Spleen (tissue), 11 donors: ENCODE results near the gene IL22RA2. TPM values are rescaled to one million over a fixed set of nuclear protein-coding genes. Genes with fewer than 3 reads are reported as not detected.

Experiments
- DNase-seq: peaks from one replicate; pipeline ENCODE4 v3.0.0-alpha.2; 2020
- H3K27ac ChIP-seq, 8 donors: fragments of 200-600 bp; sonication (generic) in 7 of 8; 1 replicate in 4 of 8; 2 replicates in 4 of 8; pipeline versions ENCODE4 v1.5.0 to v1.8.0; 2016 to 2021; ENCODE audit warnings: inconsistent platforms in 4 of 8, mild to moderate bottlenecking in 4 of 8, moderate library complexity in 1 of 8
- H3K27me3 ChIP-seq, 7 donors: fragments of 200-600 bp; sonication (generic) in 6 of 7; replicated peaks in 1 of 7; 1 replicate in 4 of 7; 2 replicates in 3 of 7; pipeline versions ENCODE4 v1.5.0 to v1.8.0; 2016 to 2021; ENCODE audit warnings: inconsistent platforms in 3 of 7, mild to moderate bottlenecking in 1 of 7
- H3K36me3 ChIP-seq, 6 donors: fragments of 200-600 bp; sonication (generic) in 5 of 6; 1 replicate in 4 of 6; 2 replicates in 2 of 6; pipeline versions ENCODE4 v1.5.0 to v1.8.0; 2016 to 2021; ENCODE audit warnings: inconsistent platforms in 2 of 6
- H3K4me1 ChIP-seq, 6 donors: fragments of 200-600 bp; sonication (generic) in 5 of 6; 1 replicate in 3 of 6; 2 replicates in 3 of 6; pipeline versions ENCODE4 v1.5.0 to v1.8.0; 2016 to 2021; ENCODE audit warnings: inconsistent platforms in 3 of 6
- H3K4me3 ChIP-seq, 8 donors: fragments of 200-600 bp; sonication (generic) in 7 of 8; 1 replicate in 4 of 8; 2 replicates in 4 of 8; pipeline versions ENCODE4 v1.5.0 to v1.8.0; 2016 to 2021; ENCODE audit warnings: inconsistent platforms in 4 of 8, mild to moderate bottlenecking in 4 of 8, moderate library complexity in 2 of 8
- H3K9me3 ChIP-seq, 8 donors: fragments of 200-600 bp; sonication (generic) in 7 of 8; 1 replicate in 4 of 8; 2 replicates in 4 of 8; pipeline versions ENCODE4 v1.5.0 to v1.8.0; 2016 to 2021; ENCODE audit warnings: inconsistent platforms in 4 of 8
- POLR2AphosphoS5 ChIP-seq, 3 donors: sonication (generic); formaldehyde crosslinking; IDR thresholded peaks; one replicate each; pipeline ENCODE4 v1.5.1; 2017; ENCODE audit warnings: antibody characterized with exemption in 3 of 3
- WGBS, 5 donors: extraction: QIAGEN DNeasy Blood & Tissue Kit in 3 of 5; methylation state at CpG; one replicate each; pipeline versions ENCODE4 v1.1.5 to v1.1.7; 2013 to 2018; 5-methylcytosine and 5-hydroxymethylcytosine counted together
- intact Hi-C: fragments of 100-400 bp; cut with DNase I; formaldehyde crosslinking; loops from one replicate; pipeline ENCODE4 v1.15.0; 2023; ENCODE audit warnings: low total_unique reads
- polyA plus RNA-seq, 3 donors: library from polyadenylated mRNA; stranded (reverse); fragments of 200-250 nt; gene quantifications; one replicate each; pipeline ENCODE4 v1.2.1, GENCODE V29; 2013
- total RNA-seq, 7 donors: library from RNA; depleted of rRNA in 3 of 7; stranded (reverse); fragments of >200 nt in 3 of 7; fragmentation: NEBNext Ultra II Directional in 4 of 7; extraction: Animal tissue kit (Norgen Biotek cat#: 25700) in 4 of 7; gene quantifications; one replicate each; pipeline versions ENCODE4 v1.1.0 to v1.2.1, GENCODE V29; 2016 to 2021
- TF ChIP-seq, protein P1 (sequence below), 11 experiments: fragments of 200-600 bp in 7 of 11; fragments of 450-650 bp in 4 of 11; sonication (generic) in 4 of 11; IDR thresholded peaks in 8 of 11; conservative IDR thresholded peaks in 3 of 11; 1 replicate in 7 of 11; 2 replicates in 4 of 11; pipeline versions ENCODE4 v1.4.0 to v1.8.0; 2016 to 2021; ENCODE audit warnings: antibody characterized with exemption in 11 of 11, inconsistent platforms in 4 of 11, mild to moderate bottlenecking in 1 of 11
- donor health status: healthy with polysubstance abuse.
- donor health status: DM: no; HTN: no; CAD: no; lungs with moderate emphysema.
- donor health status: DM: no; HTN: no; CAD: no.
- donor health status: Bipolar disorder and iron deficiency.
- donor health status: healthy.
- donor health status: DM: no; HTN: no; CAD: no.
- donor health status: DM: yes; HTN: yes; CAD: no.

The IL22RA2 gene
- total and polyA plus RNA-seq, 10 donors: 0.06 to 2.1 (median 0.19) TPM; not detected in 5

GRCh38 chr6:137094411-137095008 lies 78.9 kb downstream of the IL22RA2 start:
- Histone ChIP-seq H3K4me3 (peak overlapping the region in 1 of 8 donors; percentile 21), H3K36me3 (no peaks in the 10 kb centered on the region), H3K9me3 (no peaks in the 10 kb centered on the region), H3K27ac (peak overlapping the region in 4 of 8 donors; percentile 2 to 61 (median 38)), H3K27me3 (no peaks in the 10 kb centered on the region), H3K4me1 (peaks cover 0 to 61% (median 21%) of the 10 kb centered on the region in 6 donors)
- TF ChIP-seq, protein P1, sequence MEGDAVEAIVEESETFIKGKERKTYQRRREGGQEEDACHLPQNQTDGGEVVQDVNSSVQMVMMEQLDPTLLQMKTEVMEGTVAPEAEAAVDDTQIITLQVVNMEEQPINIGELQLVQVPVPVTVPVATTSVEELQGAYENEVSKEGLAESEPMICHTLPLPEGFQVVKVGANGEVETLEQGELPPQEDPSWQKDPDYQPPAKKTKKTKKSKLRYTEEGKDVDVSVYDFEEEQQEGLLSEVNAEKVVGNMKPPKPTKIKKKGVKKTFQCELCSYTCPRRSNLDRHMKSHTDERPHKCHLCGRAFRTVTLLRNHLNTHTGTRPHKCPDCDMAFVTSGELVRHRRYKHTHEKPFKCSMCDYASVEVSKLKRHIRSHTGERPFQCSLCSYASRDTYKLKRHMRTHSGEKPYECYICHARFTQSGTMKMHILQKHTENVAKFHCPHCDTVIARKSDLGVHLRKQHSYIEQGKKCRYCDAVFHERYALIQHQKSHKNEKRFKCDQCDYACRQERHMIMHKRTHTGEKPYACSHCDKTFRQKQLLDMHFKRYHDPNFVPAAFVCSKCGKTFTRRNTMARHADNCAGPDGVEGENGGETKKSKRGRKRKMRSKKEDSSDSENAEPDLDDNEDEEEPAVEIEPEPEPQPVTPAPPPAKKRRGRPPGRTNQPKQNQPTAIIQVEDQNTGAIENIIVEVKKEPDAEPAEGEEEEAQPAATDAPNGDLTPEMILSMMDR (IDR thresholded peaks at IDR 0.05 in 8 of 11, conservative IDR thresholded peaks at IDR 0.05 in 3 of 11): peak; percentile 17 to 77 (median 68)
- no peak for TF ChIP-seq POLR2AphosphoS5 (IDR thresholded peaks at IDR 0.05)
- intact Hi-C loops: loop anchor here (5.0 to 10.0 kb wide), 3 partner anchors 180 to 548 kb away; no protein-coding TSS in a partner anchor
- WGBS, 5 donors: 29 to 33% (median 31%) methylated on average over 5 of the region's 5 CpGs
- DNase-seq: no peak

Other genes with a start within 250 kb of the IL22RA2 start
- not detected for gene IL20RA, start 128.7 kb downstream of the IL22RA2 start, total RNA-seq
- gene IL20RA, start 128.7 kb downstream of the IL22RA2 start, polyA plus RNA-seq: under 1 TPM in 1 of 3 donors, not detected in 2; 0.03 TPM
- gene IFNGR1, start 45.7 kb upstream of the IL22RA2 start, total RNA-seq: 100 to 1,000 TPM; 146 to 291 (median 232) TPM
- gene IFNGR1, start 45.7 kb upstream of the IL22RA2 start, polyA plus RNA-seq: 100 to 1,000 TPM; 119 to 150 (median 122) TPM